Bronchial epithelial cell (primary cell): ENCODE results near the gene FTO. TPM values are rescaled to one million over a fixed set of nuclear protein-coding genes. Genes with fewer than 3 reads are reported as not detected.
A peak's percentile ranks its signal among the peaks of the same experiment; 100 is the strongest.

Source experiments
- DNase-seq: peaks from one replicate; pipeline ENCODE4 v3.0.0-alpha.2; 2010; ENCODE audit warnings: low read depth
- FAIRE-seq: peaks from 2 replicates; lab custom pipeline; 2011; peaks lifted over from hg19 to GRCh38; lab: Jason Lieb, UNC
- H3K27me3 ChIP-seq: 2 replicates; pipeline ENCODE4 v1.5.1; 2011; ENCODE audit warnings: low read length; ENCODE audit not compliant: control insufficient read depth, insufficient read depth
- H3K36me3 ChIP-seq: 2 replicates; pipeline ENCODE4 v1.5.1; 2011; ENCODE audit warnings: low read length; ENCODE audit not compliant: control insufficient read depth, insufficient read depth
- H3K4me3 ChIP-seq: 2 replicates; pipeline ENCODE4 v1.5.1; 2011; ENCODE audit warnings: mild to moderate bottlenecking, low read depth, low read length, control low read depth
- CTCF ChIP-seq: IDR thresholded peaks from 2 replicates; pipeline ENCODE4 v1.5.1; 2011; ENCODE audit warnings: mild to moderate bottlenecking, moderate library complexity, low read length, control low read depth, inconsistent platforms; ENCODE audit not compliant: insufficient read depth, severe bottlenecking
- total RNA-seq: library from RNA; depleted of rRNA; stranded (reverse); fragments of >200 nt; gene quantifications from 2 replicates; pipeline ENCODE4 v1.2.1, GENCODE V29; 2014

FTO gene
- total RNA-seq, 1 donor from 2014 or later, result 41.6 TPM

- H3K27me3 ChIP-seq, result no peaks in the 10 kb centered on the region
- H3K36me3 ChIP-seq, result no peaks in the 10 kb centered on the region
- no peak overlapping the region for H3K4me3 ChIP-seq
- no peak for FAIRE-seq
- no peak for TF ChIP-seq CTCF
- DNase-seq, result no peak
These were observed 422.0 kb downstream of the FTO start for GRCh38 chr16:54125751-54126655.

- no peaks in the 10 kb centered on the region for H3K27me3 ChIP-seq
- no peaks in the 10 kb centered on the region for H3K36me3 ChIP-seq
- DNase-seq, result no peak
- no peak overlapping the region for H3K4me3 ChIP-seq
- no peak for FAIRE-seq
- no peak for TF ChIP-seq CTCF
These were observed 423.0 kb downstream of the FTO start for GRCh38 chr16:54126907-54127306.

- no peak for TF ChIP-seq CTCF
- DNase-seq, result no peak
- Histone ChIP-seq H3K36me3 (no peaks in the 10 kb centered on the region), H3K4me3 (no peak overlapping the region), H3K27me3 (no peaks in the 10 kb centered on the region)
- FAIRE-seq, result no peak
These were observed 424.8 kb downstream of the FTO start for GRCh38 chr16:54128629-54129234.

GRCh38 chr16:54129810-54130209, 425.9 kb downstream of the FTO start:
- no peaks in the 10 kb centered on the region for H3K27me3 ChIP-seq
- no peak for FAIRE-seq
- no peak for DNase-seq
- no peak overlapping the region for H3K4me3 ChIP-seq
- no peak for TF ChIP-seq CTCF
- no peaks in the 10 kb centered on the region for H3K36me3 ChIP-seq

GRCh38 chr16:54135361-54136275, 431.7 kb downstream of the FTO start:
- no peak for FAIRE-seq
- Histone ChIP-seq H3K36me3 (no peaks in the 10 kb centered on the region), H3K27me3 (no peaks in the 10 kb centered on the region), H3K4me3 (no peak overlapping the region)
- DNase-seq, result peak; percentile 81
- TF ChIP-seq CTCF, result no peak
